Neural progenitor cell (in vitro differentiated cells): Measurements from ENCODE around the gene DPM1. TPM values are rescaled to one million over a fixed set of nuclear protein-coding genes. Genes with fewer than 3 reads are reported as not detected.

ENCODE experiments used
- DNase-seq: peaks from one replicate; pipeline ENCODE4 v3.0.0-alpha.2; 2016; ENCODE audit warnings: low spot score
- H2AFZ ChIP-seq: fragments of 200-600 bp; sonication (generic); replicated peaks from 2 replicates; pipeline ENCODE4 v1.6.1; 2016; ENCODE audit warnings: antibody characterized with exemption
- H3F3A ChIP-seq: fragments of 200-600 bp; sonication (generic); 2 replicates; pipeline ENCODE4 v1.6.1; 2016; ENCODE audit warnings: antibody characterized with exemption, low read depth
- H3K27ac ChIP-seq: fragments of 200-600 bp; sonication (generic); 2 replicates; pipeline ENCODE4 v1.5.1; 2016; ENCODE audit warnings: mild to moderate bottlenecking
- H3K27me3 ChIP-seq: fragments of 200-600 bp; sonication (generic); 2 replicates; pipeline ENCODE4 v1.6.1; 2016; ENCODE audit warnings: mild to moderate bottlenecking, moderate library complexity
- H3K36me3 ChIP-seq: fragments of 200-600 bp; sonication (generic); 2 replicates; pipeline ENCODE4 v1.5.1; 2016
- H3K4me1 ChIP-seq: fragments of 200-600 bp; sonication (generic); 2 replicates; pipeline ENCODE4 v1.6.1; 2016; ENCODE audit warnings: mixed run types
- H3K4me2 ChIP-seq: fragments of 200-600 bp; sonication (generic); 2 replicates; pipeline ENCODE4 v1.6.1; 2016
- H3K4me3 ChIP-seq: fragments of 200-600 bp; sonication (generic); 2 replicates; pipeline ENCODE4 v1.5.1; 2016
- H3K79me2 ChIP-seq: fragments of 200-600 bp; sonication (generic); 2 replicates; pipeline ENCODE4 v1.6.1; 2016; ENCODE audit warnings: low read depth
- H3K9ac ChIP-seq: fragments of 200-600 bp; sonication (generic); 2 replicates; pipeline ENCODE4 v1.6.1; 2016
- H3K9me3 ChIP-seq: fragments of 200-600 bp; sonication (generic); 2 replicates; pipeline ENCODE4 v1.5.1; 2016; ENCODE audit warnings: low read depth
- H4K20me1 ChIP-seq: fragments of 200-600 bp; sonication (generic); 2 replicates; pipeline ENCODE4 v1.6.1; 2016; ENCODE audit warnings: low read depth
- H3K27ac Mint-ChIP-seq: 3 replicates; pipeline ENCODE4 v1.8.0; 2021; ENCODE audit warnings: mixed read lengths
- H3K27me3 Mint-ChIP-seq: 2 replicates; pipeline ENCODE4 v1.8.0; 2022; ENCODE audit warnings: low read depth, mild to moderate bottlenecking, inconsistent platforms, moderate library complexity, mixed read lengths; ENCODE audit not compliant: insufficient read depth
- H3K36me3 Mint-ChIP-seq: 3 replicates; pipeline ENCODE4 v1.8.0; 2021; ENCODE audit warnings: mixed read lengths
- H3K4me1 Mint-ChIP-seq: 3 replicates; pipeline ENCODE4 v1.8.0; 2021; ENCODE audit warnings: mixed read lengths
- H3K4me3 Mint-ChIP-seq: 3 replicates; pipeline ENCODE4 v1.8.0; 2021; ENCODE audit warnings: mild to moderate bottlenecking, moderate library complexity, mixed read lengths
- H3K9me3 Mint-ChIP-seq: 3 replicates; pipeline ENCODE4 v1.8.0; 2020; ENCODE audit warnings: mixed read lengths
- CTCF ChIP-seq: fragments of 200-600 bp; sonication (generic); IDR thresholded peaks from 2 replicates; pipeline ENCODE4 v1.5.1; 2017; ENCODE audit warnings: antibody characterized with exemption, mild to moderate bottlenecking
- EZH2 ChIP-seq: fragments of 200-600 bp; sonication (generic); IDR thresholded peaks from 2 replicates; pipeline ENCODE4 v1.6.1; 2017; ENCODE audit warnings: antibody characterized with exemption, mild to moderate bottlenecking, moderate library complexity
- EZH2phosphoT487 ChIP-seq: fragments of 200-600 bp; sonication (generic); IDR thresholded peaks from 2 replicates; pipeline ENCODE4 v1.6.1; 2017; ENCODE audit warnings: antibody characterized with exemption
- total RNA-seq: library from RNA; depleted of rRNA; stranded (reverse); fragments of >200 nt; gene quantifications from 2 replicates; pipeline ENCODE4 v1.2.3, GENCODE V29; 2015; ENCODE audit warnings: low replicate concordance

The DPM1 gene
- total RNA-seq, 1 donor from 2014 or later = 173 TPM

- H3K36me3 Mint-ChIP-seq = no peaks in the 10 kb centered on the region
- Histone ChIP-seq H3K27me3 (peaks cover 3% of the 10 kb centered on the region), H3K4me1 (peaks cover 29% of the 10 kb centered on the region), H4K20me1 (no peaks in the 10 kb centered on the region), H3K4me2 (no peak overlapping the region), H3K9ac (no peak overlapping the region), H3K79me2 (no peaks in the 10 kb centered on the region), H2AFZ (no peak overlapping the region), H3K36me3 (no peaks in the 10 kb centered on the region), H3K27ac (no peak overlapping the region), H3K9me3 (no peaks in the 10 kb centered on the region), H3F3A (peaks cover 25% of the 10 kb centered on the region), H3K4me3 (no peak overlapping the region)
- H3K9me3 Mint-ChIP-seq = no peaks in the 10 kb centered on the region
- no peak for DNase-seq
- peaks cover 15% of the 10 kb centered on the region for H3K27me3 Mint-ChIP-seq
- TF ChIP-seq CTCF (no peak), EZH2phosphoT487 (no peak), EZH2 (no peak)
- H3K4me1 Mint-ChIP-seq = peaks cover 28% of the 10 kb centered on the region
- no peak overlapping the region for H3K4me3 Mint-ChIP-seq
- H3K27ac Mint-ChIP-seq = no peak overlapping the region
Measured at GRCh38 chr20:50969435-50969834, 11.1 kb upstream of the DPM1 start.

GRCh38 chr20:50968289-50968688, 10.0 kb upstream of the DPM1 start:
- H3K27me3 Mint-ChIP-seq = peaks cover 15% of the 10 kb centered on the region
- no peaks in the 10 kb centered on the region for H3K36me3 ChIP-seq
- no peaks in the 10 kb centered on the region for H3K9me3 Mint-ChIP-seq
- H3K4me1 Mint-ChIP-seq = peaks cover 28% of the 10 kb centered on the region
- TF ChIP-seq EZH2phosphoT487 (no peak), CTCF (no peak), EZH2 (no peak)
- peaks cover 25% of the 10 kb centered on the region for H3F3A ChIP-seq
- no peaks in the 10 kb centered on the region for H3K36me3 Mint-ChIP-seq
- peak; percentile 24 for DNase-seq
- peak overlapping the region; percentile 29 for H3K4me3 ChIP-seq
- H2AFZ ChIP-seq = no peak overlapping the region
- peak overlapping the region; percentile 33 for H3K4me3 Mint-ChIP-seq
- H3K9me3 ChIP-seq = no peaks in the 10 kb centered on the region
- no peak overlapping the region for H3K9ac ChIP-seq
- peaks cover 29% of the 10 kb centered on the region for H3K4me1 ChIP-seq
- H4K20me1 ChIP-seq = no peaks in the 10 kb centered on the region
- H3K79me2 ChIP-seq = no peaks in the 10 kb centered on the region
- H3K27ac Mint-ChIP-seq = peak overlapping the region; percentile 40
- H3K27ac ChIP-seq = peak overlapping the region; percentile 39
- peaks cover 3% of the 10 kb centered on the region for H3K27me3 ChIP-seq
- peak overlapping the region; percentile 73 for H3K4me2 ChIP-seq

- peaks cover 12% of the 10 kb centered on the region for H3K27me3 Mint-ChIP-seq
- peak overlapping the region; percentile 73 for H3K4me2 ChIP-seq
- no peaks in the 10 kb centered on the region for H3K9me3 ChIP-seq
- H3K4me3 Mint-ChIP-seq = peak overlapping the region; percentile 33
- H3K27ac ChIP-seq = peak overlapping the region; percentile 60
- H3K4me1 ChIP-seq = peaks cover 29% of the 10 kb centered on the region
- H3K9me3 Mint-ChIP-seq = no peaks in the 10 kb centered on the region
- H3F3A ChIP-seq = peaks cover 25% of the 10 kb centered on the region
- H3K4me3 ChIP-seq = peak overlapping the region; percentile 29
- peaks cover 3% of the 10 kb centered on the region for H3K27me3 ChIP-seq
- peaks cover 28% of the 10 kb centered on the region for H3K4me1 Mint-ChIP-seq
- H2AFZ ChIP-seq = no peak overlapping the region
- H3K27ac Mint-ChIP-seq = peak overlapping the region; percentile 40
- peak; percentile 92 for DNase-seq
- H3K9ac ChIP-seq = no peak overlapping the region
- no peak for TF ChIP-seq EZH2phosphoT487
- TF ChIP-seq EZH2 = no peak
- TF ChIP-seq CTCF = no peak
- H4K20me1 ChIP-seq = no peaks in the 10 kb centered on the region
- H3K36me3 Mint-ChIP-seq = no peaks in the 10 kb centered on the region
- H3K79me2 ChIP-seq = no peaks in the 10 kb centered on the region
- no peaks in the 10 kb centered on the region for H3K36me3 ChIP-seq
Measured at GRCh38 chr20:50967586-50967985, 9.3 kb upstream of the DPM1 start.
